ENCODE measurements around the gene GRIK4.
A peak's percentile ranks its signal among the peaks of the same experiment; 100 is the strongest.

GRIK4 gene

DNA sequence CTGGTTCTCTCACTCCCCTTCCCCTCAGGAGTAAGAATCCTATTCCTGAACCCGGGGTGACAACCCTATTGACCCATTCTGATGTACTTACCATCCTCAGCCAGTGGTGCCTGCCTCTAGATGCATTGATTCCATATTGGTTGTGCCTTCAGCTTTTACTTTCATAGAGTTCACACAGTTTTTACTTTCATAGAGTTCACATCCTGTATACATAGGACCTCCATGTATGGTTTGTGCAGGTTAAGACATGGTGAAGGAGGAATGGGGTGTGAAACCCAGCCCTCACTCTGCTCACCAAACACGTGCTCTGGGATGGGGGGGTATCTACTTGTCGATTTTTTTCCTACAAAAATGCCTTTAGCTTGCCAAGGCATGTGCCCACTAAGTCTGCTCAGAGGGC lies 406.7 kb downstream of the GRIK4 start:
- no peak for ATAC-seq

GRCh38 chr11:120919045-120919444 lies 407.5 kb downstream of the GRIK4 start:
- no peak for DNase-seq
- no peak for ATAC-seq

More for the DNA sequence above, 406.7 kb downstream of the GRIK4 start:
- no peak for DNase-seq

DNA sequence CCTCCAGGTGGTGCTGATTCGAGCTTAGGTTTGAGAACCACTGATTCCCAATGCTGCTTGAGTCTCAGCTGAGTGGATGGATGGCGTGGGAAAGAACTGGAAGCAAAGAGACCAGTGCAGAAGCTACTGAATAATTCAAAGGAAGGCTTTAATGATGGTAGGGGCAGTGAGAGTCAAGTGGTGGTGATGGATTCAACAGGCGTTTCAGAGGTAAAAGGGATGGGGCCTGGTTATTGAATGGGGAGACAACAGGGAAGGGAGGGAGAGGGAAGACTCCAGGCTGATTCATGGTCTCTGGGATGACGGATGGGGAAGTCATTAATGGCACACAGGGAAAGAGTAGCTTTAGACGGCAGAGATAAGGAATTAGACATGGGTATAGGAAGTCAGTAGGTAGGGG lies 408.0 kb downstream of the GRIK4 start:
- no peak for DNase-seq

DNA sequence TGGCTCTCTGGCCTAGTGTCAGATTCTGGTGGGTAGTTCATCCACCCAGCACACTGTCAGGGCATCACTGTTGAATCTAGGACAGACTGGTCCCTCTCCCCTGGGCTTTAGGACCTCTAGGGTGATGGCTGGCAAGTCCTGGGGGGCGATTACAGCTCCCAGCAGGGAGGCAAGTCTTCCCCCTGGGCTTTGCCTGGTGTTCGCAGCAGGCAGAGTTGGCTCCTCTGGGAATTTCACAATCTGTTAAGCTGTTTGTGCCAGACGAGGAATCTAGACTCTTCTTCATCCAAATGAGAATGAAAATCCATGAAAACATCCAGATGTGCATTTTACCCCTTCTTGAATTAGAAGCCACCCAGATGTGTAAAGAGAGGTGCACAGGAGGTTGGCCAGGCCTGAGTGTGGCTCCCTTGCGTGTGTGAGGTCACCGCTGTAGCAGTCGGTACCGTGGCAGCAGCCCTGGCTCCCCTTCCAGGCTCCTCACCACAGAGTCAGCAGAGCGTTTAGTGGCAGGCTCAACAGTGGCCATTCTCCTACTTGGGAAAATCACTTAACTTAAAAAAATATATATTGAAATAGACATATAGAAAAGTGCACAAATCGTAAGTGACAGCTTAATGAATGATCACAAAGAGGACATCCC lies 412.4 kb downstream of the GRIK4 start:
- ATAC-seq, result no peak
- no peak for DNase-seq

More for the DNA sequence above, 408.0 kb downstream of the GRIK4 start:
- no peak for ATAC-seq

- no peak for ATAC-seq
- DNase-seq, result no peak
These were observed 414.4 kb downstream of the GRIK4 start for GRCh38 chr11:120925944-120926343.

- DNase-seq, result no peak
- ATAC-seq, result no peak
These were observed 417.1 kb downstream of the GRIK4 start for GRCh38 chr11:120928627-120929026.

- DNase-seq (no peak), ATAC-seq (no peak)
These were observed 417.5 kb downstream of the GRIK4 start for GRCh38 chr11:120929090-120929489.

- DNase-seq (peak; percentile 57), ATAC-seq (peak; percentile 49)
These were observed 418.2 kb downstream of the GRIK4 start for GRCh38 chr11:120929664-120930154.

GRCh38 chr11:120931057-120931779 lies 419.7 kb downstream of the GRIK4 start:
- DNase-seq (no peak), ATAC-seq (no peak)

- ATAC-seq (no peak), DNase-seq (no peak)
These were observed 420.9 kb downstream of the GRIK4 start for GRCh38 chr11:120932305-120932915.

GRCh38 chr11:120936356-120936755 lies 424.8 kb downstream of the GRIK4 start:
- no peak for ATAC-seq
- no peak for DNase-seq

GRCh38 chr11:120937501-120937900 lies 426.0 kb downstream of the GRIK4 start:
- no peak for DNase-seq
- ATAC-seq, result no peak

- DNase-seq (no peak), ATAC-seq (no peak)
These were observed 426.7 kb downstream of the GRIK4 start for GRCh38 chr11:120938260-120938659.

DNA sequence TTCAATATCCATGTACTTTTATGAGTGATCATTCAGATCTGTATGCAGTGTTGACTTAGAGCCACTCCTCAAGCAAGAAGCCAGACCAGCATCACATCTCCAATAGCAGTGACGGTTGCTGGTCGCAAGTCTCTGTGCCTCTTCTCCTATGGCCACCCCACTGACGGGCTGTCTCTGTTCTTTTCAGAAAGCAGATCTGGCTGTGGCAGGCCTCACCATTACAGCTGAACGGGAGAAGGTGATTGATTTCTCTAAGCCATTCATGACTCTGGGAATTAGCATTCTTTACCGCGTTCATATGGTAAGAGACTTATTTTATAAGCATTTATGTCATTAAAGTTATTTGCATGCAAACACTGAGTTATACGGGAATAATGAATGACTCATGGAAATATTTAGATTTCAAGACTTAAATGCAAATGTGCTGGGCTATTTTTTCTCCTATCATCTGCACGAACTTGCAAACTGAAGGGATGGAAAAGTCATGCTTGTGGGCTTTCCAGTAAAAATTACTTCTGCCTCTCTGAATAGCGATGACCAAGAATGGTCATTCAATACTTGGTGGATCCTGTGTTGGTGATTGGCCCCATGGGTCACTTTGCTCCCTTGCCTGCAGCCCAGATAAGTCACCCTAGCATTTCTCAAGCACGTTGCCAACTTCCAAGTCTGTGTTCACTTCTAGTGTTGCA lies 428.8 kb downstream of the GRIK4 start:
- ATAC-seq, result no peak
- no peak for DNase-seq

- ATAC-seq (no peak), DNase-seq (no peak)
These were observed 429.5 kb downstream of the GRIK4 start for GRCh38 chr11:120941000-120941399.

DNA sequence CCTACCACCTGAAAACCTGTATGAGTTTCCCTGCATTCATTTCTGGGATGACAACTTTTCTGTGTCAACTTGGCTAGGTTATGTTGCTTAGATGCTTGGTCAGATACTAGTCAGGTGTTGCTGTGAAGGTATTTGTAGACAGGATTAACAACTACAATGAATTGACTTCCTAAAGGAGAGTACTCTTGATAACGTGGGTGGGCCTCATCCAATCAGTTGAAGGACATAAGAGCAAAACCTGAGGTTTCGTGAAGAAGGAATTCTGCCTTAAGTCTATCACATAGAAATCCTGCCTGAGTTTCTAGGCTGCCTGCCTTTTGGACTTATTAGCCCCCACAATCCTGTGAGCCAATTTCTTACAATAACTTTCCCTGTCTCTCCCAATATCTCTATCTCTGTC lies 431.2 kb downstream of the GRIK4 start:
- DNase-seq (no peak), ATAC-seq (no peak)

GRCh38 chr11:120945042-120945441 lies 433.5 kb downstream of the GRIK4 start:
- ATAC-seq, result no peak
- DNase-seq, result no peak

- DNase-seq (no peak), ATAC-seq (no peak)
These were observed 439.3 kb downstream of the GRIK4 start for GRCh38 chr11:120950880-120951279.

GRCh38 chr11:120952461-120953434 lies 441.2 kb downstream of the GRIK4 start:
- ATAC-seq (peak; percentile 76), DNase-seq (peak; percentile 76)

DNA sequence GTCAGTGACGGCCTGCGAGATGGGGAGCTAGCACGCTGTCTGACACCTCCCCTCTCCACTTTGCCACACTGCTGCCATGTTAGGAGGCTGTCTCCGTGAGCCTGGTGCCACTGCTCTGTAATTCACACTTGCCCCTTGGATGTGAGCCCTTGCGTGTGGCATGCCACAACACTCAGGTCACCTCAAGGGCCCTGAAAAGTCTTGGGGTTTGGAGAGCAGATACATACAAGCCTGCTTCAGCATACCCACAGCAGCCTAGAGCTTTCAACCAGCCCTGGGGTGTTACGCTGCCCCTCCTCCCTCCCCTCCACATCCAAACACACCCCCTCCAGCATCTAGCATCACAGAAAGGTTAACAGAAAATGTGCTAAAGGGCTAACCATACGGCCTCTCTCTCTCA lies 442.8 kb downstream of the GRIK4 start:
- no peak for DNase-seq
- ATAC-seq, result no peak

- DNase-seq (no peak), ATAC-seq (no peak)
These were observed 445.4 kb downstream of the GRIK4 start for GRCh38 chr11:120956710-120957495.
